ENCODE data around the gene SUFU.
"Not testable (repeated sequence)": the region's sequence is repeated elsewhere in the genome, so short reads cannot be mapped to it uniquely, and the experiment has no call there.

SUFU gene

GRCh38 chr10:102499356-102499755, 4.4 kb upstream of the SUFU start:
- Mint-ChIP-seq H3K4me3 (no peak overlapping the region), H3K4me1 (ENCODE audit: low read depth) (peaks cover 22% of the 10 kb centered on the region), H3K36me3 (ENCODE audit: low read depth) (no peaks in the 10 kb centered on the region), H3K27ac (no peak overlapping the region), H3K9me3 (no peaks in the 10 kb centered on the region), H3K27me3 (no peaks in the 10 kb centered on the region)

DNA sequence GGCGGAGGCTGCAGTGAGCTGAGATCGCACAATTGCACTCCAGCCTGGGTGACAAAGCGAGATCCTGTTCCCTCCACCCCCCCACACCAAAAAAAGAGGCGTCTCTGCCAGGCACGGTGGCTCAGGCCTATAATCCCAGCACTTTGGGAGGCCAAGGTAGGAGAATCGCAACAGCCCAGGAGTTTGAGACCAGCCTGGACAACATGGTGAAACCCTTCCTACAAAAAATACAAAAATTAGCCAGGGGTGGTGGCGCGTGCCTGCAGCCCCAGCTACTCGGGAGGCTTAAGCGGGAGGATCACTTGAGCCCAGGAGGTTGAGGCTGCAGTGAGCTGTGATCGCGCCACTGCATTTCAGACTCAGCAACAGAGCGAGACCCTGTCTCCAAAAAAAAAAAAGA, 3.1 kb upstream of the SUFU start:
- H3K4me1 Mint-ChIP-seq (ENCODE audit: low read depth), result peaks cover 36% of the 10 kb centered on the region
- H3K9me3 Mint-ChIP-seq; H3K4me3 Mint-ChIP-seq; H3K27me3 Mint-ChIP-seq; H3K27ac Mint-ChIP-seq; H3K36me3 Mint-ChIP-seq (ENCODE audit: low read depth): not testable (repeated sequence)

- no peaks in the 10 kb centered on the region for H3K9me3 Mint-ChIP-seq
- peaks cover 39% of the 10 kb centered on the region for H3K4me1 Mint-ChIP-seq (ENCODE audit: low read depth)
- H3K36me3 Mint-ChIP-seq (ENCODE audit: low read depth), result no peaks in the 10 kb centered on the region
These were observed 2.4 kb upstream of the SUFU start for GRCh38 chr10:102501201-102502028.

GRCh38 chr10:102502029-102502336, 1.8 kb upstream of the SUFU start:
- Mint-ChIP-seq H3K27me3 (no peaks in the 10 kb centered on the region), H3K27ac (no peak overlapping the region), H3K4me3 (no peak overlapping the region), H3K4me1 (ENCODE audit: low read depth) (peaks cover 38% of the 10 kb centered on the region), H3K9me3 (no peaks in the 10 kb centered on the region), H3K36me3 (ENCODE audit: low read depth) (no peaks in the 10 kb centered on the region)

More at GRCh38 chr10:102501201-102502028, 2.4 kb upstream of the SUFU start:
- no peaks in the 10 kb centered on the region for H3K27me3 Mint-ChIP-seq
- H3K27ac Mint-ChIP-seq, result no peak overlapping the region
- no peak overlapping the region for H3K4me3 Mint-ChIP-seq

DNA sequence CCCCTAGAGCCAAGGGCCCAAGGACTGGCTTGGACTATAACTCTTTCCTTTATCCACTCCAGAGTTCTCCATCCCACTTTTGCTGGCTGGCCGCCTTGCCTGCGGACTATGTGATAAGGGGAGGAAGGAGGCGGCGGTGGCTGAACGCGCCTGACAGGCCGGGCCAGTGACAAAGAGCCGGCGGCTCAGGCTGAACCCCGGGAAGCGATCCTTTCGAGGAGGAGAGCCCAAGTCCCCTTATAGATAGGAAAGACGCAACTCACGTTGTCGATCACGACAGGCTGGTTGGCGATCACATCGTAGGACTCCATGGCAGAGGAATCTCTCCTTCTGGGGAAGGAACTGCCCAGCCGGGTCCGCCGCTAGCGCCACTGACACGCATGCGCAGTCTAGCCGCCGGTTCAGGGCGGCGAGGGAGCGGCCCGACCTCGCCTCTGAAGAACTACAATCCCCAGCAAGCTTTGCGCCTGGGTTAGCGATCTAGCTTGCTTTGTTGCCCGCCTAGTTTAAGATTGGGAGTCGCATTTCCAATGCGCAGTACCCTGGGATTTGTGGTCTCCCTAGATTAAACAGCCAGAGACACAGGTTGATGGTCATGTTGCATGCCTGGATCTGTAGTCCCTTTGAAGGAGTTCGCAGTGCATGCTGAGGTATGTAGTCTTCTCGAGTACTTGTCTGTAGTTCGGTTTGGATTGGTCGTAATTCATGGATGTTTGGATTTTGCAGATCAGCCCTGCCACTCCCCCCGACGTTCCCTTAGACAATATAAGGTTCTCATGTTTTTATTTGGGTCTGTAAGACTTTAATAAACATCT, 1.2 kb upstream of the SUFU start, which contains the start of gene ACTR1A:
Gene ACTR1A (minus strand): TSS at position 376 of the 815 bp plus-strand sequence. CDS start 65 bp downstream, at position 311.
- no peaks in the 10 kb centered on the region for H3K27me3 Mint-ChIP-seq
- no peaks in the 10 kb centered on the region for H3K9me3 Mint-ChIP-seq
- no peak within 1 kb of the TSS for H3K4me3 Mint-ChIP-seq
- no peaks in the 10 kb centered on the region for H3K36me3 Mint-ChIP-seq (ENCODE audit: low read depth)
- peaks cover 35% of the 10 kb centered on the region for H3K4me1 Mint-ChIP-seq (ENCODE audit: low read depth)
- H3K27ac Mint-ChIP-seq, result no peak within 1 kb of the TSS

- Mint-ChIP-seq H3K9me3 (no peaks in the 10 kb centered on the region), H3K4me3 (no peak overlapping the region), H3K4me1 (ENCODE audit: low read depth) (peaks cover 28% of the 10 kb centered on the region), H3K27ac (peak overlapping the region; percentile 76), H3K36me3 (ENCODE audit: low read depth) (peaks cover 3% of the 10 kb centered on the region), H3K27me3 (no peaks in the 10 kb centered on the region)
These were observed 605 bp downstream of the SUFU start for GRCh38 chr10:102504179-102504975.

DNA sequence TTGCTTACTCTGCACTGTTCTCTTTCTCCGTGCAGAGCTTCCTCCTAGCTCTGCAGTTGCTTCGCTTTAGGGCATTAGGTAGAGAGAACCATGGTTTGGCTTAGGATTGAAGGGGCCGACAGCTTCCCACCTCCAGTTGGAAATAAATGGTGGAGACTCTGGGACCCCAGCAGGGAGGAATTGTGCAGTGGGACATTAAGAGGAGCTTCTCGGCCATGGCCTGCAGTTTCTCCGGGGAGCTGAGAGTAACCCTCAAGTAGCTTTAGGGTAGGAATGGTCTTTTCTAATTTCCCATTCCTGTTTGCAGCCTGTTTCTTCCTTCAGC, 1.2 kb downstream of the SUFU start:
- Mint-ChIP-seq H3K9me3 (no peaks in the 10 kb centered on the region), H3K36me3 (ENCODE audit: low read depth) (peaks cover 4% of the 10 kb centered on the region), H3K27me3 (no peaks in the 10 kb centered on the region), H3K4me3 (no peak overlapping the region), H3K27ac (peak overlapping the region; percentile 76), H3K4me1 (ENCODE audit: low read depth) (peaks cover 24% of the 10 kb centered on the region)

DNA sequence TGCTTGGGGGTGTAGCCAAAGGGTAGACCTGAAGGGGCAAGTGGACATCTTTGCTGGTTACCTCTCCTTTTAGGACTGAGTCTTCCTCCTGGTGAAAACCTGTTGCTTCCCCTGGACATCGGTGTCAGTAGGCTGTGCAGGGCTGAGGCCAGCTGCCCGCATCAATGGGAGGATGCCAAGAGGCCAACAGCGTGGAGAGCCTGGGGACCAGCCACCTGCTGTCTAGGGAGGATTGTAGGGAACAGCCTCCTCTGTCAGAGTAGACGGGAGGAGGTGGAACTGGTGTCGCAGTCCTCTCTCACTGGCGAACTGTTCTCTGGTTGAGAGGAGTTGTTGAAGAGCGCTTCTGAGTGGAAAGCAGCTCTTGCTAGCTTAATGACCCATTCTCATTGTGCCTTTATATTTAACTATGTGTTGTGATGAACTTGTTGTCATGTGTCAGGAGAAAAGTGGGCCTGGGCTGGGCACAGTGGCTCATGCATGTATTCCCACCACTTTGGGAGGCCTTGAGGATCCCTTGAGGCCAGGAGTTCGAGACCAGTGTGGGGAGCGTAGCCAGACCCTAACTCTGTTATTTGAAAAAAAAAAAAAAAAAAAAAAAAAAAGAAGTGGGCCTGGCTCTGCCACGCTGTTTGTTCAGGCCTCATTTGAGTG, 1.8 kb downstream of the SUFU start:
- H3K4me3 Mint-ChIP-seq, result no peak overlapping the region
- H3K9me3 Mint-ChIP-seq, result no peaks in the 10 kb centered on the region
- no peaks in the 10 kb centered on the region for H3K27me3 Mint-ChIP-seq
- peaks cover 4% of the 10 kb centered on the region for H3K36me3 Mint-ChIP-seq (ENCODE audit: low read depth)
- no peak overlapping the region for H3K27ac Mint-ChIP-seq
- peaks cover 24% of the 10 kb centered on the region for H3K4me1 Mint-ChIP-seq (ENCODE audit: low read depth)

DNA sequence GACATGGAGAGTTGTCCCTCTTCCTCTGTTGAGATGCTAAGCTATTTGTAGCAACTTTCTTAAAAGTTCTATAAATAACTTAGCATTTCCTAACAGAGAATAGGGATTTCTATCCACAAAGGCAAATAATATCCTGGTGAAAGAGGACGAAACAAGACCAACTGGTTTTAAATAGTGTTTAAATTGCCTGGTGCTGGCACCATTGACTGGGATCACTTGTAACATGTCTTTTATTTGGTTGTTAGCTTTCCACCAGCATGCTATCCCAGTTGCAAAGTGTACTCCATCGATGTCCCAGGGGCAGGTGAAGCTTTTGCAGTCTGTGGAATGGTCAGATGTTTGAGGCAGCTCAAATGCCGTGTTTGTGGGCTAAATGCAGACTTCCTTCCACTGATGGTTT, 3.7 kb downstream of the SUFU start:
- Mint-ChIP-seq H3K36me3 (ENCODE audit: low read depth) (peaks cover 13% of the 10 kb centered on the region), H3K27me3 (no peaks in the 10 kb centered on the region), H3K9me3 (no peaks in the 10 kb centered on the region), H3K4me1 (ENCODE audit: low read depth) (peaks cover 36% of the 10 kb centered on the region), H3K27ac (no peak overlapping the region), H3K4me3 (no peak overlapping the region)

DNA sequence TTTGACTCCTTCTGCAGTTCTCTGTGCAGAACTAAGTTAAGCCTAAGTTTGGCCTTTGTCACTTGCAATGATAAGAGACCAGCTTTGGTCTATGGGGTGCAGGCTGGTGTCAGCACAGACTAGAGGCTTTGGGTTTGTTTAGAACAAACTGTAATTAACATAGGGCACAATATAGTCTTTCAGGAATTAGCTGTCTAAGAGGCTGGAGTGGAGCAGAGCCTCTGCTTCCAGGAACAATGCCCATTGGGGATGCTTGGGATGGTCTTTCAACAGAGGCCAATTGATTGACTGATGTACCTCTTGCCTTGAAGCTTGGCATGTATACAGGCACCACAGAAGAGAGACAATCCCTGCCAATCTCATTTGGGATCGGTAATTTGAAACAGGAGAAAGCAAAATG, 4.7 kb downstream of the SUFU start:
- Mint-ChIP-seq H3K36me3 (ENCODE audit: low read depth) (peaks cover 19% of the 10 kb centered on the region), H3K27ac (peak overlapping the region; percentile 52), H3K9me3 (no peaks in the 10 kb centered on the region), H3K27me3 (no peaks in the 10 kb centered on the region), H3K4me3 (no peak overlapping the region), H3K4me1 (ENCODE audit: low read depth) (peaks cover 36% of the 10 kb centered on the region)

GRCh38 chr10:102509387-102509786, 5.6 kb downstream of the SUFU start:
- Mint-ChIP-seq H3K4me3 (no peak overlapping the region), H3K36me3 (ENCODE audit: low read depth) (peaks cover 19% of the 10 kb centered on the region), H3K4me1 (ENCODE audit: low read depth) (peaks cover 34% of the 10 kb centered on the region), H3K27ac (no peak overlapping the region), H3K27me3 (no peaks in the 10 kb centered on the region), H3K9me3 (no peaks in the 10 kb centered on the region)

GRCh38 chr10:102511583-102512274, 8.0 kb downstream of the SUFU start:
- Mint-ChIP-seq H3K9me3 (no peaks in the 10 kb centered on the region), H3K27me3 (no peaks in the 10 kb centered on the region), H3K27ac (peak overlapping the region; percentile 13), H3K4me1 (ENCODE audit: low read depth) (peaks cover 17% of the 10 kb centered on the region), H3K36me3 (ENCODE audit: low read depth) (peaks cover 19% of the 10 kb centered on the region), H3K4me3 (no peak overlapping the region)

DNA sequence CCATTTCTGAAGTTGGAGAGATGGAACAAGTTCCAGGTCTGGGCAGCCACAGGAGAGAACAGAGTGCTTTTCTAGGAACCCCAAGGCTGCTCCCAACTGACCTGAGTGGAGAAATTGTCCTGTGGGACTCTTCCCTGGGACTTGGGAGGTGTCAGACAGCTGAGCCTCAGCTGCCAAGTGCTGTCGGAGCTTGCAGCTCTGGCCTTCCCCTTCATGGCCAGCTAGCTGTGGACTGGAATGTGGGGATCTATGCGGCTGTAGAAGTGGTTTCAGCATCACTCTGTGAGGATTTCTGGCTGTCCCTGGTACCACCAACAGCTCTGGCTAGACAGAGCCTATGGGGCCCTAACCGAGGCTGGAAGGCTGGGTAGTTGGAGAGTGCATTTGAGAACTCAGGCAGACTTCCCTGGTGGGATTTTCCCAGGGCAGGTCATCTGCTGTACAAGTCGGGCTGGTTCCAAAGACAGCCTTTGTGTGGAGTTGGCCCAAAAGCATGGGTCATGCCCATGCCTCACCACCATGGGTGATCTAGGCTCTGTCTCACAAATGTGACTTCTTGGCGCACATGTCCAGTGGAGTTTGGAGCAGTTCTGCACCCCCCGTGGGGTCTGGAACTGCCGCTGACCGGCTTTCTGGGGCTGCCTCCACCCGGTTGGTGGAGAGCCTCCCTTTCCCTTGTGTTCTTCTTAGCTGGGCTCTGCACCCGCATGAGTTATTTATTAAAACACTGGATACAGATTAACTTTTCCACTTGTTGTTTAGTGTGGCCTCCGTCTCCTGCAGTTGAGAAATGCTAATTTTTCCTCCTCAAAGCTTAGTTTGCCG, 10.9 kb downstream of the SUFU start:
- H3K36me3 Mint-ChIP-seq (ENCODE audit: low read depth), result peaks cover 20% of the 10 kb centered on the region
- H3K27me3 Mint-ChIP-seq, result no peaks in the 10 kb centered on the region

More for the DNA sequence above, 10.9 kb downstream of the SUFU start:
- Mint-ChIP-seq H3K9me3 (no peaks in the 10 kb centered on the region), H3K27ac (no peak overlapping the region), H3K4me3 (no peak overlapping the region), H3K4me1 (ENCODE audit: low read depth) (peaks cover 12% of the 10 kb centered on the region)
